ENCODE measurements around the gene KLHL26.

Gene KLHL26

DNA sequence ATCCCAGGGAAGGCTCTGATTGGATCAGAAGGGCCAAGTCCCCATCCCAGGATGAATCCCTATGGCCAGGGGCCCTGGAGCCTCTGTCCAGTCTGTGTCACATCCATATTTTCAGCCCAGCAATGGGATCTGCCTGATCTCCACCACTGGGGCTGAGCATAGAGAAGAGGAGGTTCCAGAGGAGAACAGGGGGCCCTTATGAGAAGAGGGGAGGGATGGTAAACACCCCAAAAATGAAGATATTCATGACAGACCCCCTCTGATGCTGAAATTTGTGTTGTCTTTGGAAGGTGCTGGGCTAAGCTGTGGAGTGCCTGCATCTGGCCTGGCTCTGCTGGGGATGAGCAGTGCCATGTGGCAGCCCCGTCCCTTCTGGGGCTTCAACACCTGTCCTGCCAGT, 14.5 kb downstream of the KLHL26 start:
- no peak for DNase-seq (ENCODE audit: extremely low spot score)
- TF ChIP-seq, protein P1, sequence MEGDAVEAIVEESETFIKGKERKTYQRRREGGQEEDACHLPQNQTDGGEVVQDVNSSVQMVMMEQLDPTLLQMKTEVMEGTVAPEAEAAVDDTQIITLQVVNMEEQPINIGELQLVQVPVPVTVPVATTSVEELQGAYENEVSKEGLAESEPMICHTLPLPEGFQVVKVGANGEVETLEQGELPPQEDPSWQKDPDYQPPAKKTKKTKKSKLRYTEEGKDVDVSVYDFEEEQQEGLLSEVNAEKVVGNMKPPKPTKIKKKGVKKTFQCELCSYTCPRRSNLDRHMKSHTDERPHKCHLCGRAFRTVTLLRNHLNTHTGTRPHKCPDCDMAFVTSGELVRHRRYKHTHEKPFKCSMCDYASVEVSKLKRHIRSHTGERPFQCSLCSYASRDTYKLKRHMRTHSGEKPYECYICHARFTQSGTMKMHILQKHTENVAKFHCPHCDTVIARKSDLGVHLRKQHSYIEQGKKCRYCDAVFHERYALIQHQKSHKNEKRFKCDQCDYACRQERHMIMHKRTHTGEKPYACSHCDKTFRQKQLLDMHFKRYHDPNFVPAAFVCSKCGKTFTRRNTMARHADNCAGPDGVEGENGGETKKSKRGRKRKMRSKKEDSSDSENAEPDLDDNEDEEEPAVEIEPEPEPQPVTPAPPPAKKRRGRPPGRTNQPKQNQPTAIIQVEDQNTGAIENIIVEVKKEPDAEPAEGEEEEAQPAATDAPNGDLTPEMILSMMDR (IDR thresholded peaks at IDR 0.05; ENCODE audit: control extremely low read depth, extremely low read depth, low read depth, missing control alignments): no peak
- ChIA-PET POLR2A (no interaction called here), CTCF (no interaction called here)

DNA sequence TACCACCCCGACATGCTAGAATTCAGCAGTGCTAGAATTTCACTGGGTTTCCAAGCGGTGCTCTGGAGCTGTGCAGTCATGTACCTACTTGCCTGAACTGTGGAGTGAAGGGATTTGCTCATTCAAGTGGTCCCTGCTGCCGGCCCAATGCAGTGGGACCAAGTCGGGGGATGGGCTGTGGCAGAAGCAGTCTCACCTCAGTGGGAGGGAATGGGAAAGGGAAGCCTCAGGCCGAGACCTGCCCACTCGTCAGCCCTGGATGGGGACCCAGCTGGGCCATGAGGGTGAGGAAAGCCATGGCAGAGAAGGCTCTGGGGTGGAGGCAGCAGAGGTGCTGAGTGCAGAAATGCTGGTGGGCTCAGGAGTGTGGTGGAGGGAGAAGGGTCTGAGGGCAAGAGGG, 14.9 kb downstream of the KLHL26 start:
- DNase-seq (ENCODE audit: extremely low spot score): no peak
- CTCF ChIA-PET: interaction anchor here (0.8 kb wide), 1 partner anchor 425 kb away, joined by 3 read pairs; no protein-coding TSS in a partner anchor
- POLR2A ChIA-PET: no interaction called here
- TF ChIP-seq, protein P1 (IDR thresholded peaks at IDR 0.05; ENCODE audit: control extremely low read depth, extremely low read depth, low read depth, missing control alignments): no peak

DNA sequence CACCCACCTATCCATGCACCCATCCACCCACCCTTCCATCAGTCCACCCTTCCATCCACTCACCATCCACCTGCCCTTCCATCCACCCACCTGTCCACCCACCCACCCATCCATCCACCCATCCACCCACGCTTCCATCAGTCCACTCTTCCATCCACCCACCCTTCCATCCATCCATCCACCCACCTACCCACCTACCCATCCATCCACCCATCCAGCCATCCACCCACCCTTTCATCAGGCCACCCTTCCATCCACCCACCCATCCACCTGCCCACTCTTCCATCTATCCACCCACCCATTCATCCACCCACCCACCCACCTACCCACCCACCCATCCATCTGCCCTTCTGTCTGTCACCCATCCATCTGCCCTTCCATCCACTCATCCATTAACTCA, 17.0 kb downstream of the KLHL26 start:
- CTCF ChIA-PET: no interaction called here
- POLR2A ChIA-PET: no interaction called here
- TF ChIP-seq, protein P1 (IDR thresholded peaks at IDR 0.05; ENCODE audit: control extremely low read depth, extremely low read depth, low read depth, missing control alignments): no peak

DNA sequence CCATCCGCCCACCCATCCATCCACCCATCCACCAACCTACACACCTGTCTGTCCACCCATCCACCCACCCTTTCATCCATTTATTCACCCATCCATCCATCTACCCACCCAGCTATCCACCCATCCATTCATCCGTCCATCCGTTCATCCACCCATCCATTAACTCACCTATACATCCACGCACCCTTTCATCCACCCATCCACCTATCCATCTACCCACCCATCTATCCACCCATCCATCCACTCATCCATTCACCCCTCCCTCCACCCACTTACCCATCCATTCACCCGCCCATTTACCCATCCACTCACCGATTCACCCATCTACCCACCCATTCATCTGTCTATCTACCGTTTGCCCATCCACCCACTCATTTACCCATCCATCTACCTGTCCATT, 17.6 kb downstream of the KLHL26 start:
- ChIA-PET POLR2A (no interaction called here), CTCF (interaction anchor here (1.8 kb wide), 1 partner anchor 12 kb away, joined by 4 read pairs; no protein-coding TSS in a partner anchor)
- TF ChIP-seq, protein P1 (IDR thresholded peaks at IDR 0.05; ENCODE audit: control extremely low read depth, extremely low read depth, low read depth, missing control alignments): no peak
- DNase-seq (ENCODE audit: extremely low spot score): no peak

More for the DNA sequence above, 17.0 kb downstream of the KLHL26 start:
- no peak for DNase-seq (ENCODE audit: extremely low spot score)

DNA sequence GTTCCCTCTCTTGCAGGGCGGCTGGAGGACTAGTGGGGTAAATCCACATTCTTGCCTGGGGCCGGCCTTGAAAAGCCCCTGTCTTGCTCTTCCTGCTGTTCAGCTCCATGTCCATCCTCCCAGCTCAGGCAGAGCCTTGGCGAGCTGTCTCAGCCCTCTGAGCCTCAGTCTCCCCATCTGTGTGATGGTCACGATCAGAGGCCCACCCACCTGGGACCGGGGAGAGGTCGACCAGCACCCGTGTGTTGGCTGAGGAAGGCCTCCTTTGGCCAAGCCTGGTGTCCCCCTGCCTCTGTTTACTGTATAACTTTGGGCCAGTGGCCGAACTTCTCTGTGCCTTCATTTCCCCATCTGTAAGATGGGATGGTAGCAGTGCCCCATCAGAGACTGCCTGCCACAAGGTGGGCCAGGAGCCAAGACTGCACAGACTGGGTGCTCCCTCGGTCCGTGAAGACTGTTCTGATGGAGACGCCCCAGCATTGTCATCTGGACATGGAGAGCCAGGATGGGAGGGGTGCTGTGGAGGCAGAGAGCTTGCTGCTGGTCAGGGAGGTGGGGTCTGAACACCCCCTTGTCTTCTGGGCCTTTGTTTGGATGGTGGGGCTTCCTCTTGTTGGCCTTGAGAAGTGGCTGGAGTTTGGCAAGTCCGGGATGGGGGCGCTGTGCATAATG, 18.5 kb downstream of the KLHL26 start:
- ChIA-PET POLR2A (no interaction called here), CTCF (interaction anchor here (0.9 to 1.8 kb wide), 2 partner anchors 11 to 18 kb away, joined by 3 to 4 read pairs; no protein-coding TSS in a partner anchor)
- no peak for DNase-seq (ENCODE audit: extremely low spot score)
- TF ChIP-seq, protein P1 (IDR thresholded peaks at IDR 0.05; ENCODE audit: control extremely low read depth, extremely low read depth, low read depth, missing control alignments): no peak

DNA sequence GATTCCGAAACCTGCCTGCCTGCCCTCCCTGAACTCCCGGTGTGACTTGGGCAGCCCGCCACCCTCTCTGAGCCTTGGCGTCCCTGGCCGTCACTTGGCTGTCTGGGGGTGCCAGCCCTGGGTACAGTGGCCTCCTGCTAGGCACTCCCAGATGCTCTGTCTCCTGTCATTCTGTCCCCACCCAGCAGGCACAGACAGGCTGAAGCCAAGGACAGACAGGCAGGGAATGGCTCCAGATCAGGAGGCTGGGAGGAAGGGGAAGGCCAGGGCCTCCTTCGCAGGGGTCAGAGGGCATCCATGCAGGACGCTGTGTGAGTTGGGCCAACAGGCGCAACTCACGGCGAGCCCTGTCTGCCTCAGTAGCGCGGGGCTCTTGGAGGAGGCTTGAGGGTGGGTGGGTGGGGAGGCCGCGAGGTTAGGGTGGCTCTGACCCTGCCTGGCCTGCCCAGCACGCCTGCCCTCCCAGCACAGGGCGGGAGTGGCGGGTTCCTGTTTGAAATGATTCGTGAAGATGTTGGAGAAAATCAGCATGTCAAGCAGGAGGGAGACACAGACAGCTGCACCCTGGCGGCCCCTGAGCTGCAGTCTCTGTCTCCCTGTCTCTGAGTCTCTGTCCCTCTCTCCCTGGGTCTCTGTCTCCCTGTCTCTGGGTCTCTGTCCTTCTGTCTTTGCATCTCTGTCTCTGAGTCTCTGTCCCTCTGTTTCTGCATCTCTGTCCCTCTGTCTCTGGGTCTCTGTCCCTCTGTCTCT, 19.7 kb downstream of the KLHL26 start:
- ChIA-PET POLR2A (no interaction called here), CTCF (interaction anchor here (0.9 to 1.8 kb wide), 2 partner anchors 10 to 16 kb away, joined by 3 to 4 read pairs; no protein-coding TSS in a partner anchor)
- no peak for DNase-seq (ENCODE audit: extremely low spot score)
- TF ChIP-seq, protein P1 (IDR thresholded peaks at IDR 0.05; ENCODE audit: control extremely low read depth, extremely low read depth, low read depth, missing control alignments): no peak
